Measurements from ENCODE around the gene ALG8.
"Not testable (repeated sequence)": the region's sequence is repeated elsewhere in the genome, so short reads cannot be mapped to it uniquely, and the experiment has no call there.

The ALG8 gene

GRCh38 chr11:78066471-78066870, 73.0 kb downstream of the ALG8 start:
- DNase-seq: no peak

- no peak for DNase-seq
Measured at GRCh38 chr11:78065203-78065602, 74.2 kb downstream of the ALG8 start.

GRCh38 chr11:78063440-78064181, 75.8 kb downstream of the ALG8 start, which contains the start of gene THRSP:
Gene THRSP, plus strand, starts transcription at chr11:78063861. Its CDS starts 21 bp downstream, at chr11:78063882.
- no peak for DNase-seq

GRCh38 chr11:78062671-78063070, 76.8 kb downstream of the ALG8 start:
- DNase-seq: no peak

GRCh38 chr11:78061921-78062311, 77.5 kb downstream of the ALG8 start:
- no peak for DNase-seq

- DNase-seq: no peak
Measured at GRCh38 chr11:78061088-78061920, 78.1 kb downstream of the ALG8 start.

GRCh38 chr11:78060533-78060932, 78.9 kb downstream of the ALG8 start:
- no peak for DNase-seq

GRCh38 chr11:78059749-78060328, 79.6 kb downstream of the ALG8 start:
- DNase-seq: not testable (repeated sequence)

- no peak for DNase-seq
Measured at GRCh38 chr11:78057462-78058055, 81.9 kb downstream of the ALG8 start.

GRCh38 chr11:78056093-78056492, 83.3 kb downstream of the ALG8 start:
- no peak for DNase-seq

- no peak for DNase-seq
Measured at GRCh38 chr11:78054971-78055370, 84.5 kb downstream of the ALG8 start.

GRCh38 chr11:78050964-78051831, 88.2 kb downstream of the ALG8 start:
- DNase-seq: no peak

Measured in activated effector memory CD4-positive, alpha-beta T cell treated with anti-CD3 and anti-CD28 coated beads, Interleukin-2, amount 50 U/mL, for 16 hours (primary cell).